Activated CD4-positive, alpha-beta T cell treated with anti-CD3 and anti-CD28 coated beads for 4 hours (primary cell): ENCODE data around the gene ADAM20.
"Not testable (repeated sequence)": the region's sequence is repeated elsewhere in the genome, so short reads cannot be mapped to it uniquely, and the experiment has no call there.

Experiments
- DNase-seq, 2 donors: peaks; one replicate each; pipeline ENCODE4 v3.0.0-alpha.2; 2020

Gene ADAM20

GRCh38 chr14:70534904-70535303 lies at the start of gene ADAM20:
Gene ADAM20 (minus strand): TSS chr14:70535004. CDS start chr14:70524757, 10,247 bp downstream.
- DNase-seq: no peak

- DNase-seq: no peak
These were observed 42.1 kb upstream of the ADAM20 start for GRCh38 chr14:70576891-70577290.

GRCh38 chr14:70573050-70573449 lies 38.2 kb upstream of the ADAM20 start:
- no peak for DNase-seq

- no peak for DNase-seq
These were observed 36.3 kb upstream of the ADAM20 start for GRCh38 chr14:70571139-70571538.

GRCh38 chr14:70567791-70568190 lies 33.0 kb upstream of the ADAM20 start:
- DNase-seq: no peak

GRCh38 chr14:70563869-70564268 lies 29.1 kb upstream of the ADAM20 start:
- DNase-seq: no peak

GRCh38 chr14:70563417-70563816 lies 28.6 kb upstream of the ADAM20 start:
- no peak for DNase-seq

GRCh38 chr14:70558356-70558755 lies 23.6 kb upstream of the ADAM20 start:
- DNase-seq: no peak

GRCh38 chr14:70555890-70556289 lies 21.1 kb upstream of the ADAM20 start:
- DNase-seq: no peak

- DNase-seq: no peak
These were observed 3.3 kb upstream of the ADAM20 start for GRCh38 chr14:70538087-70538486.

- DNase-seq: no peak
These were observed 2.0 kb upstream of the ADAM20 start for GRCh38 chr14:70536830-70537229.

- no peak for DNase-seq
These were observed 4.4 kb downstream of the ADAM20 start for GRCh38 chr14:70530417-70530816.

- DNase-seq: no peak
These were observed 7.2 kb downstream of the ADAM20 start for GRCh38 chr14:70527501-70528105.

GRCh38 chr14:70525691-70526090 lies 9.1 kb downstream of the ADAM20 start:
- no peak for DNase-seq

- DNase-seq: no peak
These were observed 19.0 kb downstream of the ADAM20 start for GRCh38 chr14:70515811-70516210.

GRCh38 chr14:70514168-70515069 lies 20.4 kb downstream of the ADAM20 start:
- DNase-seq: no peak

- DNase-seq: no peak
These were observed 36.6 kb downstream of the ADAM20 start for GRCh38 chr14:70498191-70498590.

- DNase-seq: no peak
These were observed 45.1 kb downstream of the ADAM20 start for GRCh38 chr14:70489579-70490200.

GRCh38 chr14:70477356-70478105 lies 57.3 kb downstream of the ADAM20 start:
- not testable (repeated sequence) for DNase-seq

- not testable (repeated sequence) for DNase-seq
These were observed 59.3 kb downstream of the ADAM20 start for GRCh38 chr14:70475459-70475858.

GRCh38 chr14:70473825-70474224 lies 61.0 kb downstream of the ADAM20 start:
- no peak for DNase-seq
